Activated T-helper 1 cell treated with anti-CD3 and anti-CD28 coated beads, Interleukin-12 subunit alpha, Interleukin-12 subunit beta, Interleukin-2, Interleukin-4 antibody, amounts not matched to agents 30 ng/mL and 10 ng/mL and 1 ng/mL, durations not matched to agents 14 hours and 24 hours and 36 hours (primary cell): Measurements from ENCODE around the gene PGAP3. TPM values are rescaled to one million over a fixed set of nuclear protein-coding genes. Genes with fewer than 3 reads are reported as not detected.
A peak's percentile ranks its signal among the peaks of the same experiment; 100 is the strongest.

Source experiments
- DNase-seq: peaks from one replicate; pipeline ENCODE4 v3.0.0; 2021; ENCODE audit warnings: low spot score
- H3K27ac Mint-ChIP-seq: one replicate; pipeline ENCODE4 v1.8.0; 2021; ENCODE audit warnings: mild to moderate bottlenecking, mixed read lengths
- H3K27me3 Mint-ChIP-seq: one replicate; pipeline ENCODE4 v1.8.0; 2022; ENCODE audit warnings: mild to moderate bottlenecking, moderate library complexity, mixed read lengths; ENCODE audit not compliant: insufficient read depth
- H3K36me3 Mint-ChIP-seq: one replicate; pipeline ENCODE4 v1.8.0; 2021; ENCODE audit warnings: low read depth, mixed read lengths
- H3K4me1 Mint-ChIP-seq: one replicate; pipeline ENCODE4 v1.8.0; 2021; ENCODE audit warnings: low read depth, mixed read lengths
- H3K4me3 Mint-ChIP-seq: one replicate; pipeline ENCODE4 v1.8.0; 2021; ENCODE audit warnings: mild to moderate bottlenecking, moderate library complexity, mixed read lengths
- H3K9me3 Mint-ChIP-seq: one replicate; pipeline ENCODE4 v1.8.0; 2021; ENCODE audit warnings: mixed read lengths
- intact Hi-C: fragments of 100-400 bp; cut with micrococcal nuclease; formaldehyde crosslinking; loops from one replicate; pipeline ENCODE4 v1.15.1; 2024
- total RNA-seq: library from RNA; stranded (reverse); gene quantifications from 2 replicates; pipeline ENCODE4 v1.2.3, GENCODE V29; 2022

Gene PGAP3
- total RNA-seq, 1 donor from 2014 or later: 16.9 TPM

GRCh38 chr17:39661744-39662541 lies 25.9 kb downstream of the PGAP3 start:
- intact Hi-C loops: no loop called here
- H3K4me1 Mint-ChIP-seq: no peaks in the 10 kb centered on the region
- H3K27me3 Mint-ChIP-seq: peaks cover 7% of the 10 kb centered on the region
- peaks cover 12% of the 10 kb centered on the region for H3K36me3 Mint-ChIP-seq
- no peak for DNase-seq
- no peaks in the 10 kb centered on the region for H3K9me3 Mint-ChIP-seq
- no peak overlapping the region for H3K27ac Mint-ChIP-seq
- no peak overlapping the region for H3K4me3 Mint-ChIP-seq

GRCh38 chr17:39660397-39661385 lies 27.2 kb downstream of the PGAP3 start:
- Mint-ChIP-seq H3K27me3 (no peaks in the 10 kb centered on the region), H3K4me3 (no peak overlapping the region), H3K9me3 (no peaks in the 10 kb centered on the region), H3K27ac (no peak overlapping the region), H3K4me1 (no peaks in the 10 kb centered on the region), H3K36me3 (peaks cover 12% of the 10 kb centered on the region)
- no peak for DNase-seq
- intact Hi-C loops: no loop called here

- Mint-ChIP-seq H3K36me3 (peaks cover 14% of the 10 kb centered on the region), H3K27ac (no peak overlapping the region), H3K27me3 (no peaks in the 10 kb centered on the region), H3K4me3 (no peak overlapping the region), H3K4me1 (no peaks in the 10 kb centered on the region), H3K9me3 (no peaks in the 10 kb centered on the region)
- intact Hi-C loops: no loop called here
- DNase-seq: no peak
Observed at GRCh38 chr17:39660011-39660360, 27.9 kb downstream of the PGAP3 start.

- Mint-ChIP-seq H3K4me3 (no peak overlapping the region), H3K27ac (no peak overlapping the region), H3K27me3 (no peaks in the 10 kb centered on the region), H3K36me3 (peaks cover 14% of the 10 kb centered on the region), H3K4me1 (no peaks in the 10 kb centered on the region), H3K9me3 (no peaks in the 10 kb centered on the region)
- no peak for DNase-seq
- intact Hi-C loops: no loop called here
Observed at GRCh38 chr17:39659279-39660010, 28.4 kb downstream of the PGAP3 start.

GRCh38 chr17:39658760-39659159 lies 29.1 kb downstream of the PGAP3 start:
- H3K9me3 Mint-ChIP-seq: no peaks in the 10 kb centered on the region
- no peaks in the 10 kb centered on the region for H3K4me1 Mint-ChIP-seq
- H3K27ac Mint-ChIP-seq: no peak overlapping the region
- H3K36me3 Mint-ChIP-seq: peaks cover 14% of the 10 kb centered on the region
- H3K27me3 Mint-ChIP-seq: no peaks in the 10 kb centered on the region
- DNase-seq: no peak
- intact Hi-C loops: no loop called here
- no peak overlapping the region for H3K4me3 Mint-ChIP-seq

- intact Hi-C loops: no loop called here
- H3K27ac Mint-ChIP-seq: no peak overlapping the region
- DNase-seq: no peak
- no peak overlapping the region for H3K4me3 Mint-ChIP-seq
- peaks cover 14% of the 10 kb centered on the region for H3K36me3 Mint-ChIP-seq
- H3K4me1 Mint-ChIP-seq: no peaks in the 10 kb centered on the region
- H3K27me3 Mint-ChIP-seq: no peaks in the 10 kb centered on the region
- no peaks in the 10 kb centered on the region for H3K9me3 Mint-ChIP-seq
Observed at GRCh38 chr17:39658346-39658745, 29.5 kb downstream of the PGAP3 start.

GRCh38 chr17:39655105-39655504 lies 32.8 kb downstream of the PGAP3 start:
- Mint-ChIP-seq H3K36me3 (peaks cover 8% of the 10 kb centered on the region), H3K27ac (no peak overlapping the region), H3K9me3 (no peaks in the 10 kb centered on the region), H3K4me1 (no peaks in the 10 kb centered on the region), H3K4me3 (no peak overlapping the region), H3K27me3 (no peaks in the 10 kb centered on the region)
- intact Hi-C loops: no loop called here
- DNase-seq: no peak

GRCh38 chr17:39653662-39654331 lies 34.1 kb downstream of the PGAP3 start:
- H3K36me3 Mint-ChIP-seq: peaks cover 10% of the 10 kb centered on the region
- H3K27me3 Mint-ChIP-seq: no peaks in the 10 kb centered on the region
- no peak overlapping the region for H3K4me3 Mint-ChIP-seq
- peak; percentile 59 for DNase-seq
- H3K27ac Mint-ChIP-seq: no peak overlapping the region
- no peaks in the 10 kb centered on the region for H3K9me3 Mint-ChIP-seq
- no peaks in the 10 kb centered on the region for H3K4me1 Mint-ChIP-seq
- intact Hi-C loops: loop anchor here (1.0 kb wide), 1 partner anchor 31 kb away; no protein-coding TSS in a partner anchor

- Mint-ChIP-seq H3K4me3 (no peak overlapping the region), H3K36me3 (peaks cover 10% of the 10 kb centered on the region), H3K4me1 (no peaks in the 10 kb centered on the region), H3K9me3 (no peaks in the 10 kb centered on the region), H3K27me3 (no peaks in the 10 kb centered on the region), H3K27ac (no peak overlapping the region)
- no peak for DNase-seq
- intact Hi-C loops: loop anchor here (1.0 kb wide), 1 partner anchor 31 kb away; no protein-coding TSS in a partner anchor
Observed at GRCh38 chr17:39653316-39653661, 34.6 kb downstream of the PGAP3 start.

- H3K36me3 Mint-ChIP-seq: peaks cover 6% of the 10 kb centered on the region
- H3K27me3 Mint-ChIP-seq: no peaks in the 10 kb centered on the region
- no peak overlapping the region for H3K4me3 Mint-ChIP-seq
- no peak overlapping the region for H3K27ac Mint-ChIP-seq
- DNase-seq: no peak
- H3K4me1 Mint-ChIP-seq: no peaks in the 10 kb centered on the region
- intact Hi-C loops: loop anchor here (1.0 kb wide), 1 partner anchor 30 kb away; no protein-coding TSS in a partner anchor
- no peaks in the 10 kb centered on the region for H3K9me3 Mint-ChIP-seq
Observed at GRCh38 chr17:39652587-39653315, 35.1 kb downstream of the PGAP3 start.

GRCh38 chr17:39651923-39652586 lies 35.8 kb downstream of the PGAP3 start:
- no peaks in the 10 kb centered on the region for H3K4me1 Mint-ChIP-seq
- no peak overlapping the region for H3K4me3 Mint-ChIP-seq
- no peaks in the 10 kb centered on the region for H3K27me3 Mint-ChIP-seq
- no peak overlapping the region for H3K27ac Mint-ChIP-seq
- intact Hi-C loops: no loop called here
- H3K36me3 Mint-ChIP-seq: peaks cover 6% of the 10 kb centered on the region
- DNase-seq: no peak
- no peaks in the 10 kb centered on the region for H3K9me3 Mint-ChIP-seq
